GM12878 (cell line): Measurements from ENCODE around the gene CELSR1. TPM values are rescaled to one million over a fixed set of nuclear protein-coding genes. Genes with fewer than 3 reads are reported as not detected.

Experiments
- ATAC-seq: fragments of 200-7000 bp; cut with Tn5 transposase; 3 replicates; pipeline ENCODE4 v1.9.1; 2020; ENCODE audit warnings: mild to moderate bottlenecking, moderate library complexity
- BruUV-seq: library from RNA; stranded (reverse); fragments of 400-500 nt; replicated peaks from 2 replicates; lab custom pipeline; 2021; lab: Mats Ljungman, UMichigan
- CTCF ChIA-PET: fragments of 300-600 bp; sonication (Branson Sonifier 250); formaldehyde crosslinking; extraction: SDS; loops from one replicate; lab custom pipeline; 2021; ENCODE audit warnings: inconsistent platforms; lab: Yijun Ruan, JAX
- POLR2A ChIA-PET: fragments of 350-600 bp; formaldehyde crosslinking; extraction: SDS; loops from one replicate; lab custom pipeline; 2021; ENCODE audit warnings: inconsistent platforms; lab: Charles Lee
- RAD21 ChIA-PET: fragments of 300-600 bp; sonication (Branson Sonifier 250); formaldehyde crosslinking; loops from one replicate; lab custom pipeline; 2023; ENCODE audit warnings: antibody characterized with exemption; ENCODE audit not compliant: unreplicated experiment; lab: Charles Lee
- SMC1A ChIA-PET: fragments of 300-600 bp; sonication (Branson Sonifier 250); formaldehyde crosslinking; loops from one replicate; lab custom pipeline; 2023; ENCODE audit not compliant: unreplicated experiment, uncharacterized antibody; lab: Charles Lee
- DNase-seq: peaks from one replicate; pipeline ENCODE4 v3.0.0-alpha.2; 2011; ENCODE audit warnings: low read depth, low spot score
- FAIRE-seq: peaks from 3 replicates; lab custom pipeline; 2011; peaks lifted over from hg19 to GRCh38; lab: Jason Lieb, UNC
- H2AFZ ChIP-seq: 2 replicates; pipeline ENCODE4 v1.6.0; 2011; ENCODE audit warnings: low read depth, low read length, control low read depth; ENCODE audit not compliant: control insufficient read depth
- H3K27ac ChIP-seq: 2 replicates; pipeline ENCODE4 v1.5.1; 2011; ENCODE audit warnings: control low read depth; ENCODE audit not compliant: control insufficient read depth, insufficient read depth
- H3K27me3 ChIP-seq, 2 experiments: replicated peaks in 1 of 2; 2 replicates each; pipeline versions ENCODE4 v1.6.0 to v1.6.1; 2011; ENCODE audit warnings: low read length in 1 of 2; ENCODE audit not compliant: control insufficient read depth in 2 of 2, insufficient read depth in 2 of 2
- H3K36me3 ChIP-seq, 2 experiments: 2 replicates each; pipeline ENCODE4 v1.5.1; 2011; ENCODE audit warnings: low read length in 1 of 2; ENCODE audit not compliant: control insufficient read depth in 2 of 2, insufficient read depth in 2 of 2
- H3K4me1 ChIP-seq: 2 replicates; pipeline ENCODE4 v1.6.1; 2011; ENCODE audit warnings: mild to moderate bottlenecking, low read length, moderate library complexity, mixed read lengths; ENCODE audit not compliant: control insufficient read depth, insufficient read depth
- H3K4me2 ChIP-seq: 2 replicates; pipeline ENCODE4 v1.6.0; 2011; ENCODE audit warnings: control low read depth; ENCODE audit not compliant: control insufficient read depth, insufficient read depth
- H3K4me3 ChIP-seq: fragments of 200-600 bp; sonication (generic); 2 replicates; pipeline ENCODE4 v1.5.1; 2016
- H3K79me2 ChIP-seq: 2 replicates; pipeline ENCODE4 v1.6.0; 2011; ENCODE audit warnings: low read length; ENCODE audit not compliant: control insufficient read depth, insufficient read depth
- H3K9ac ChIP-seq: 2 replicates; pipeline ENCODE4 v1.8.0; 2011; ENCODE audit warnings: low read length, control low read depth, mixed read lengths; ENCODE audit not compliant: control insufficient read depth, insufficient read depth
- H3K9me3 ChIP-seq: replicated peaks from 3 replicates; pipeline ENCODE4 v1.5.1; 2011; ENCODE audit warnings: mild to moderate bottlenecking, low read length; ENCODE audit not compliant: control insufficient read depth, insufficient read depth
- H4K20me1 ChIP-seq: 2 replicates; pipeline ENCODE4 v1.6.0; 2011; ENCODE audit not compliant: control insufficient read depth, insufficient read depth
- DPF2 ChIP-seq: fragments of 450-650 bp; IDR thresholded peaks from 2 replicates; pipeline ENCODE4 v1.6.1; 2017; ENCODE audit warnings: mild to moderate bottlenecking
- RBBP5 ChIP-seq: fragments of 200-600 bp; sonication (generic); conservative IDR thresholded peaks from 2 replicates; pipeline ENCODE4 v1.6.1; 2016
- SP1 ChIP-seq: IDR thresholded peaks from one replicate; pipeline ENCODE4 v1.6.1; 2011; ENCODE audit warnings: low read depth, low read length
- ZBED1 ChIP-seq: IDR thresholded peaks from 2 replicates; pipeline ENCODE4 v1.6.1; 2016; ENCODE audit warnings: borderline replicate concordance
- WGBS: methylation state at CpG from one replicate; pipeline ENCODE4 v1.1.6; 2016; ENCODE audit warnings: low lambda C conversion rate; ENCODE audit not compliant: insufficient replicate concordance, insufficient coverage; ENCODE audit errors: missing lambda C conversion rate; 5-methylcytosine and 5-hydroxymethylcytosine counted together
- in situ Hi-C: fragments of 300-500 bp; cut with MboI; formaldehyde crosslinking; loops from 9 replicates; pipeline ENCODE4 v1.14.3; 2018; ENCODE audit warnings: mixed read lengths
- intact Hi-C: fragments of 100-400 bp; cut with micrococcal nuclease; formaldehyde crosslinking; loops from one replicate; pipeline ENCODE4 v1.14.2; 2022; ENCODE audit not compliant: unreplicated experiment
- polyA plus RNA-seq, 11 experiments: library from polyadenylated mRNA; depleted of rRNA in 4 of 11; unstranded in 6 of 11; stranded (reverse) in 5 of 11; fragments of >200 nt; fragmentation: Nextera tagmentation in 4 of 11; fragmentation: Illumina TruSeq in 1 of 11; extraction: Ambion mirVana in 4 of 11; extraction: Trizol in 1 of 11; gene quantifications; 1 replicate in 1 of 11; 2 replicates in 10 of 11; pipeline versions ENCODE4 v1.2.1 to v1.2.3, GENCODE V29; 2011 to 2016; ENCODE audit warnings: inconsistent platforms in 2 of 11, missing spikeins in 2 of 11, low read depth in 1 of 11
- total RNA-seq, 4 experiments: library from RNA; depleted of rRNA in 3 of 4; stranded (reverse); fragments of >200 nt in 3 of 4; fragmentation: Illumina TruSeq in 1 of 4; extraction: Trizol in 1 of 4; gene quantifications; 2 replicates each; pipeline versions ENCODE4 v1.2.1 to v1.2.3, GENCODE V29; 2013 to 2021
- TF ChIP-seq, protein P1 (sequence below): IDR thresholded peaks from 2 replicates; pipeline ENCODE4 v1.6.1; 2011; ENCODE audit warnings: borderline replicate concordance, low read depth, mild to moderate bottlenecking, moderate library complexity, low read length; ENCODE audit not compliant: insufficient read depth, poor library complexity, severe bottlenecking
- TF ChIP-seq, protein P2 (sequence below), 3 experiments: IDR thresholded peaks in 2 of 3; conservative IDR thresholded peaks in 1 of 3; 2 replicates each; pipeline ENCODE4 v1.5.1; 2011; ENCODE audit warnings: low read depth in 3 of 3, low read length in 3 of 3, mild to moderate bottlenecking in 3 of 3, control low read depth in 2 of 3, moderate library complexity in 2 of 3, inconsistent platforms in 1 of 3, mixed read lengths in 1 of 3; ENCODE audit not compliant: control insufficient read depth in 2 of 3, insufficient read depth in 1 of 3; ENCODE audit errors: extremely low read depth in 1 of 3

The CELSR1 gene
- total and polyA plus RNA-seq, 10 of the 15 experiments (the other 5 are each of a cell fraction or from before 2014, with no cell fraction given), result 0.05 to 1.7 (median 0.35) TPM; not detected in 2

DNA sequence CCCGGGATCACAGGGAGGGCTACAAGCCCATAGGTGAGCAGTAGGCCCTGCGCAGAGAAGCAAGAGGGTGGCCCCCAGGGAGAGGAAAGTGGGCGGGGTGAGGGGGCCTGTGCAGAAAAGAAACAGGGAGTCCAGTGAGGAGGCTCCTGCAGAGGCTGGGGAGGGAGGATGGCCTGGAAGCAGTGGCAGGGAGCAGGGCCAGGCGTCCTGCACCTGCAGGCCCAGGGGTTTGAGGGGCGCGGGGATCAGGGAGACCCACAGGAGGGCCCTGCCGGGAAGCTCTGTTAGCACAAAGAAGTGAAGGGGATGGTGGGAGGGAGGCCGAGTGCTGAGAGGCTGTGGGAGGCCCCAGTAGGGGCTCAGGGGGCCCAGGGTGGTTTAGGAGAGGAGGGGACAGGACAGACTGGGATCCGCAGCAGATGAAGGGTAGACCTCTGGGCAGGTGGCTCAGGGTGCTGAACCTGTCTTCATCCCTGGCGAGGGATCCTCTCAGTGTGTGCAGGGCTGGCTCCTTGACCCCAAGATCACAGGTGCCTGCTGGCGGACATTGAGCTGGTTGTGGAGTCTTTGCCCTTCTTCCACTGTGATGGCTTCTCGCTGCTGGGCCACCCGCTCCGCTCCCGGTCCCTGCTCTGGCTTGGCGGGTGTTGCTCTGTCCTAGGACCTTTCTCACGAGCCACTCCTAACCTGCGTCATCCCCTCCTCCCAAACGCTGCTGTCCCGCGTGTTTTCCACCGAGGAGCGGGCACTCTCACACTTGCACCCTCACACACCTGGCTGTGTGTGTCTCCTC lies 31.8 kb upstream of the CELSR1 start:
- DNase-seq (no peak), FAIRE-seq (no peak)
- WGBS, result 51% methylated on average over 14 of the region's 23 CpGs
- H3K4me3 ChIP-seq, result no peak overlapping the region
- H3K9me3 ChIP-seq, result peaks cover 5% of the 10 kb centered on the region; the same call in 1 of the 3 replicates
- no peaks in the 10 kb centered on the region for H4K20me1 ChIP-seq
- no peak overlapping the region for H2AFZ ChIP-seq
- BruUV-seq, result no TSS peak
- SMC1A ChIA-PET, result no interaction called here
- TF ChIP-seq DPF2, result no peak
- TF ChIP-seq, all 136 proteins: peak for 0
- no peaks in the 10 kb centered on the region for H3K4me1 ChIP-seq
- no peak overlapping the region for H3K27ac ChIP-seq
- intact Hi-C loops (no loop called here), in situ Hi-C loops (loop anchor here (25.0 kb wide), 1 partner anchor 1918 kb away; a partner anchor contains a TSS)
- H3K79me2 ChIP-seq, result no peaks in the 10 kb centered on the region
- H3K36me3 ChIP-seq, result no peaks in the 10 kb centered on the region
- ChIA-PET RAD21 (no interaction called here), POLR2A (no interaction called here), CTCF (no interaction called here)
- H3K27me3 ChIP-seq, result no peaks in the 10 kb centered on the region
- H3K4me2 ChIP-seq, result no peak overlapping the region
- H3K9ac ChIP-seq, result no peak overlapping the region
- ATAC-seq, result no peak

DNA sequence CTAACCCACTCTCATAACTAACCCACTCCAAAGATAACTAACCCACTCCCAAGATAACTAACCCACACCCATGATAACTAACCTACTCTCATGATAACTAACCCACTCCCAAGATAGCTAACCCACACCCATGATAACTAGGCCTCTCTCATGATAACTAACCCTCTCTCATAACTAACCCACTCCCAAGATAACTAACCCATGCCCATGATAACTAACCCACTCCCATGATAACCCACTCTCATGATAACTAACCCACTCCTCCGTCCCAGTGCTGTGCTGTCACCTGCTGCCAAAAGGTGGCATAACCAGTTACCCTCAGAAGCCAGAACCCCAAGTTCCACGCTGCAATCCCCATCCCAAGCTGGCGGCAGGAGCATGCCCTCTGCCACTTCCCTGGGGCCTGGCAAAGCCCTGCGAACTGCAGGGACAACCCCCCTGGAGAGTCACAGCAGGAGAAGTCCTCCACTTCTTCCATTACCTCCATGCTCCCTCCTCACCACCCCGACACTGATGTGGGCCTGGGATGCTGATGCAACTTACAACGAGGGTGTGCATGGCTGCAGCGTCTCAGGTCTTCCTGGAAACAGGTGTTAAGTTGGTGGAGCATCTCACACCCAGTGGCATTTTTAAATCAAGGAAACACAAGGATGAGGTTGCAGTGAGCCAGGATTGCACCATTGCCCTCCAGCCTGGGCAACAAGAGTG lies 30.8 kb upstream of the CELSR1 start:
- intact Hi-C loops (no loop called here), in situ Hi-C loops (loop anchor here (25.0 kb wide), 1 partner anchor 1919 kb away; a partner anchor contains a TSS)
- no peak overlapping the region for H2AFZ ChIP-seq
- DNase-seq, result no peak
- no peak overlapping the region for H3K4me2 ChIP-seq
- H3K9me3 ChIP-seq, result peaks cover 5% of the 10 kb centered on the region; the same call in 1 of the 3 replicates
- FAIRE-seq, result no peak
- H3K4me1 ChIP-seq, result peaks cover 9% of the 10 kb centered on the region
- H3K27ac ChIP-seq, result no peak overlapping the region
- ChIA-PET POLR2A (interaction anchor here (0.5 kb wide), 1 partner anchor 154 kb away, joined by 6 read pairs; no protein-coding TSS in a partner anchor), CTCF (no interaction called here), RAD21 (no interaction called here), SMC1A (no interaction called here)
- H3K36me3 ChIP-seq, result no peaks in the 10 kb centered on the region
- H3K79me2 ChIP-seq, result no peaks in the 10 kb centered on the region
- peak; percentile 86; the same call in 1 of the 2 replicates for TF ChIP-seq ZBED1
- TF ChIP-seq, protein P1, sequence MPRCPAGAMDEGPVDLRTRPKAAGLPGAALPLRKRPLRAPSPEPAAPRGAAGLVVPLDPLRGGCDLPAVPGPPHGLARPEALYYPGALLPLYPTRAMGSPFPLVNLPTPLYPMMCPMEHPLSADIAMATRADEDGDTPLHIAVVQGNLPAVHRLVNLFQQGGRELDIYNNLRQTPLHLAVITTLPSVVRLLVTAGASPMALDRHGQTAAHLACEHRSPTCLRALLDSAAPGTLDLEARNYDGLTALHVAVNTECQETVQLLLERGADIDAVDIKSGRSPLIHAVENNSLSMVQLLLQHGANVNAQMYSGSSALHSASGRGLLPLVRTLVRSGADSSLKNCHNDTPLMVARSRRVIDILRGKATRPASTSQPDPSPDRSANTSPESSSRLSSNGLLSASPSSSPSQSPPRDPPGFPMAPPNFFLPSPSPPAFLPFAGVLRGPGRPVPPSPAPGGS, result no peak
- TF ChIP-seq, protein P2, sequence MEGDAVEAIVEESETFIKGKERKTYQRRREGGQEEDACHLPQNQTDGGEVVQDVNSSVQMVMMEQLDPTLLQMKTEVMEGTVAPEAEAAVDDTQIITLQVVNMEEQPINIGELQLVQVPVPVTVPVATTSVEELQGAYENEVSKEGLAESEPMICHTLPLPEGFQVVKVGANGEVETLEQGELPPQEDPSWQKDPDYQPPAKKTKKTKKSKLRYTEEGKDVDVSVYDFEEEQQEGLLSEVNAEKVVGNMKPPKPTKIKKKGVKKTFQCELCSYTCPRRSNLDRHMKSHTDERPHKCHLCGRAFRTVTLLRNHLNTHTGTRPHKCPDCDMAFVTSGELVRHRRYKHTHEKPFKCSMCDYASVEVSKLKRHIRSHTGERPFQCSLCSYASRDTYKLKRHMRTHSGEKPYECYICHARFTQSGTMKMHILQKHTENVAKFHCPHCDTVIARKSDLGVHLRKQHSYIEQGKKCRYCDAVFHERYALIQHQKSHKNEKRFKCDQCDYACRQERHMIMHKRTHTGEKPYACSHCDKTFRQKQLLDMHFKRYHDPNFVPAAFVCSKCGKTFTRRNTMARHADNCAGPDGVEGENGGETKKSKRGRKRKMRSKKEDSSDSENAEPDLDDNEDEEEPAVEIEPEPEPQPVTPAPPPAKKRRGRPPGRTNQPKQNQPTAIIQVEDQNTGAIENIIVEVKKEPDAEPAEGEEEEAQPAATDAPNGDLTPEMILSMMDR (IDR thresholded peaks at IDR 0.05 in 2 of 3, conservative IDR thresholded peaks at IDR 0.05 in 1 of 3; ENCODE audit: control insufficient read depth in 2 of 3, extremely low read depth in 1 of 3, insufficient read depth in 1 of 3, low read depth in 3 of 3, low read length in 3 of 3), result 0 out of 6 replicates have a peak, but pooled peaks of 2 of the 3 experiments have one; percentile 3 to 4
- TF ChIP-seq SP1, result no peak
- TF ChIP-seq RBBP5, result no peak
- no peaks in the 10 kb centered on the region for H4K20me1 ChIP-seq
- no peak overlapping the region for H3K4me3 ChIP-seq
- no TSS peak for BruUV-seq
- no peak overlapping the region for H3K9ac ChIP-seq
- 9% methylated on average over 7 of the region's 7 CpGs for WGBS
- no peak for ATAC-seq
- H3K27me3 ChIP-seq, result no peaks in the 10 kb centered on the region
